UCSD-AML1 (cell line): ENCODE results near the gene PCA3.
A peak's percentile ranks its signal among the peaks of the same experiment; 100 is the strongest.
"Not testable (repeated sequence)": the region's sequence is repeated elsewhere in the genome, so short reads cannot be mapped to it uniquely, and the experiment has no call there.

Source experiments
- DNase-seq: peaks from one replicate; lab custom pipeline; 2025; ENCODE audit not compliant: unreplicated experiment; lab: John Stamatoyannopoulos, UW

The PCA3 gene

GRCh38 chr9:76764138-76764537 lies at the start of gene PCA3:
PCA3 (plus strand) TSS chr9:76764438.
- DNase-seq = no peak

- DNase-seq = no peak
These were observed 48.1 kb upstream of the PCA3 start for GRCh38 chr9:76716085-76716672.

GRCh38 chr9:76717176-76717575 lies 47.1 kb upstream of the PCA3 start:
- DNase-seq = no peak

GRCh38 chr9:76717613-76718012 lies 46.6 kb upstream of the PCA3 start:
- no peak for DNase-seq

DNA sequence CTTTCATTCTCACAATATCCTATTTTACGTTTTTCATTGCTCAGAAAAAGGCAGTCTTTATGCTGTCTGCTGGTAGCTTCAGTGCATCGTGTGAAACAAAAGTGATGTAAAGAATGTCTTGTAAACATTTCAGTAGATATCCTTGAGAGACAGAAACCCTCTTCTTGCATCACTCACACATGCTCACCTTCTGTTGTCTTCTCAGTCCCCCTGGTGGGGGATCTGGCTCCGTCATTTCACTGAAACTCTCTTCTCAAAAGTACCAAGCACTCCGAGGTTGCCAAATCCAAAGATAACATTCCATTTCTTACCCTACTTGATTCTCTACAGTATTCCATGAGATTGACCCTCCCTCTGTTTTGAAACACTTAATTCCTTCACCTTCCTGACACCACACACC lies 46.1 kb upstream of the PCA3 start:
- no peak for DNase-seq

GRCh38 chr9:76720245-76720644 lies 44.0 kb upstream of the PCA3 start:
- no peak for DNase-seq

DNA sequence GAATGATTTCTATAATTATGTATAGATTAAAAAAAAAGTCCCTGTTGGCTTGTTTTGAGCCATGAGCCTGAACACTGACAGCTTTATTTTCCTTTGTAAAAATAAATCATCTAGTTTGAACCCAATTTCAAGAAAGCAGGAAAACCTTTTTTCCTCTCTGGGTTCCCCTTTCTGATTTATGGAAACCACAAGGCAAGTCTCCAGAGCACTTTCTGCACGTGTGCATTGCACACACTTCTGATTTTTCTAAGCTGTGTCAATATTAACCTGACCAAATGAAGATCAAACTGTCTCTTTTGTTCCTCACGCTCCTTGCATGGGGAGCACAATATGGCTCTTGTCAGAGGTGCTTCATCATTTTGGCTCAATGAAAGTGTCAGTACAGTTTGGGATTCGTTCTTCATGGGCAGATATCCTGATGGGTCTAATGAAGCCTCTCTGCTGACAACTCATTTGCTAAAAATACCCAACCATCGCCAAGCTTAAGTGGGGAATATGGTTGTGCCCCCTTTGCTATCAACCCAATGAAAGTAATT lies 39.2 kb upstream of the PCA3 start:
- DNase-seq = no peak

GRCh38 chr9:76725885-76726284 lies 38.4 kb upstream of the PCA3 start:
- no peak for DNase-seq

DNA sequence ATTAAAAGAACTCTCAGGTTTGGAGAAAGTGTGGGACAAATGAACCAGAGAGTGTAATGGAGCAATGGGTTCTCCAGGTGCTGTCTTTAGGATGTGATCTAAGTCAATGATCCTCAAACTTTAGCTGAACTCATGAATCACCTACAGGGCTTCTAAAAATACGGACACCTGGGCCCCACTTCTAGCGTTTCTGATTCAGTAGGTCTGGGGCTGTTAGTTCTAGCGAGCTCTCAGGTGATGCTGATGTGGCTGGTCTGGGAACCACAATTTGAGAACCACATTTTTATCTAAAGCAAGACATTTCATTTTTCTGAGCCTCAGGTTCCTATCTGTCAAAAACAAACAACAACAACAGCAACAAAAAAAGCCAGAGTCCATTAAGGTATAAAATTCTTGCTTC lies 35.1 kb upstream of the PCA3 start:
- DNase-seq = no peak

DNA sequence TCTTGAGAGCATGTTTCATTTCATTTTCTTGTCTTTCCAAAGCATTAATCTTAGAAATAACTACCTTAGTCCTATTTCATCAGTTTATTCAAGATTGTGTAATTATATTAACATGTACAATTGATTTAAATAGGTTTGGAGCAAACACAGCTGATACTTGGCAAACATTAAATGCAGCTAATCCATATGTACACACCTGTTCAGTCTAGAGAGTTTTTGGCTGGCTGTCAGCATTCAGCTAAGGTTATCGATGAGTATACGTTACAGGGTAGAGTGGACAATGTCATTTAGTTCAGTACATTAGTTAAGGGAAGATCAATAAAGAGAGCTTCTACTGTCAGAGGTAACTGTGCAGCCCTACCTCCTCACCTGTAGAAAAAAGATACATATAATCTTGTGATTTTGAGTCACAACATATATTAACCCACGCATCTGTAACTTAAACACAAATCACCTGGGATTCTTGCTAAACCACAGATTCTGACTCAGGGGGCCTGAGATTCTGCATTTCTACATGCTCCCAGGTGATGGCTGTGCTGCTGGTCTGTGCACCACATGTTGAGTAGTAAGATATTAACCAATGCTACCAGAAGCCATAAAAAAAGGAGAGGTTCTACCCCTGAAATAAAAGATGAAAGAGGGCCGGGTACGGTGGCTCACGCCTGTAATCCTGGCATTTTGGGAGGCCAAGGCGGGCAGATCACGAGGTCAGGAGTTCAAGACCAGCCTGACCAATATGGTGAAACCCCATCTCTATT lies 34.1 kb upstream of the PCA3 start:
- no peak for DNase-seq

DNA sequence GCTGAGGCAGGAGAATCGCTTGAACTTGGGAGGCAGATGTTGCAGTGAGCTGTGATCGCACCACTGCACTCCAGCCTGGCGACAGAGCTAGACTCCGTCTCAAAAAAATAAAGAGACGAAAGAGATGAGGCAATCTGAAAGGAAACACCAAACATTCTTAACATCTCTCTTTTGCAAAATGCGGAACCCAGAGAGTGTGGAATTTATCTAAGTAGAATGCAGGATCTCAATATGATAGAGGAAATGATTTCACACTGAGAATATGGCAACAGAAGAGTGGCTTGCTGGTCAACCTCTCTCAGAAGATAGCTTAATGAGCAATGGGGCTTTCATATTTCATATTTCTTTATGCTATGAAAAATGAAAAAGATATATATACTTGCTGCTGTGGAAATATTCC lies 33.4 kb upstream of the PCA3 start:
- no peak for DNase-seq

DNA sequence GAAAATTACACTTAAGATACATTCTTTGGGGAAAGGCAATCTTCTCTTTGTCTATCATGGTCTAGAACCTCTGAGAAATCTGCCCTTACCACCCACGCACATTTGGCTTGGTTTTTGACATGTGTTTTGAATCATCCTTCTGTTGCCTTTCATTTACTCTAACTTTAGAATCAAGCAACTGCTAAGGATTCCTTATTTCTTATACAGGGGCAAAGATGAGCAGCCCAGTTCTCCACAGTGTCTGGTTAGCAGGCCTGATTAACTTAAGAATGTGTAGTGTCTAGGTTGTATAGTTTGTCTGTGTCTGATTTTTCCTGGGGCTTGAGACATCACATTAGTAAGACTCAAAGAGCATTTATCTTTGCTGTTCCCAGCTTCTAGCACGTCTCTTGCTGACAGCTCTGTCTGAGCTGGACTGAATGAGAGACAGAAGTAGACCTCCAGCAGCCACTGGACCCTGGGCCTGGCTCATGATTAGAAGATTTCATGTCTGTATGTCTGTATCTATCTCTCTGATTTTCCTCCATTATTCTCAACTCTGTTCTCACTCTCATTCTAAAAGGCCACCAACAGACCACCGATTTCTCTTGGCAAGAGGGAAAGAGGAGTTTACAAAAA lies 31.8 kb upstream of the PCA3 start:
- DNase-seq = no peak

- no peak for DNase-seq
These were observed 31.1 kb upstream of the PCA3 start for GRCh38 chr9:76733096-76733495.

DNA sequence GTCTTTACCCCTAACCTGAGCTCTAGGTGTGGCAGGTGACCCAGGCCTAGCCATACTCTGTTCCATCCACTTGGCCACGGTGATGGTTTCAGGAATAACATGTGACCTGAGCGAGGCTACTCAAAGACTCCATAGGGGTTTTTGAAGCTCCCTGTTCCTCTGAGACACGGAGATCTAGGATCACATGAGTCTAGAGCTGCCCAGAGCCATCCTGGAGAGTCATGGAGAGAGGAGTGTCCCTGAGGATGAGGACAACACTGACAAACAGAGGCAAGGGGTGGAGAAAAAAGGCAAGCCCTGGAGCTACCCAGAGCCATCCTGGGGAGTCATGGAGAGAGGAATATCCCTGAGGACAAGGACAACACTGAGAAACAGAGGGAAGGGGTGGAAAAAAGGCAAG lies 29.5 kb upstream of the PCA3 start:
- DNase-seq = no peak

DNA sequence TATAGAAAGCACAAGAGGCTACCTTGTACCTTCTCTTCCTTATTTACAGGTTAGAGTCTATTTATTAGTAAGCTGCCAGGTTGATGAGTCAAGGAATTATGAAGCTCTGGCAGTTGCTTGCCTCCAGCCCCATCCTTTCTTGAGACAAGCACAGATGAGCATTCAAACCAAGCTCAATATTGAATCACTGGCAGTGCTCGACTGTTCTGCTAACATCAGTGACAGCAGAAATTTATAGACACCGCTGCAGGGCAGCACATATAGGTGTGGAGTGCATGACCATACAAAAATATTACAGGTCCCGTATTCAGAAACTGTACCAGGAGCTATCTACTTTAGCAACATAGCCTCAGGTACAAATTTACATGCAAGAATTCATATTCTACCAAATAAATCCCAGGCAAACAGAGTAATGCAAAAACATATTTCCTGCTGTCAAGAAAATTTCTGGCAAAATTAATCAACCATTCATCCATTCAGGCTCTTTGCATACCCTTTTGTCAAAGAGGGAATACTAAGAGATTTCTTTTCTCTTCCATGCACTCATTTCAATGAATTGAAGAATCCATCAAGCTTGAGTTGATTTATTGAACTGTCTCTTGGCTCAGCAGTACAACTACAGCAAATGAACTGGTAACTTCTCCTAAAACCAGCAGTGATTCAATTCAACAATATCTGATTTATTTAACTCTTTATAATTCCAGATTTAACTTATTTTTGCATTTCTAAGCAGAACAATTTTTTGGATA lies 26.9 kb upstream of the PCA3 start:
- no peak for DNase-seq

DNA sequence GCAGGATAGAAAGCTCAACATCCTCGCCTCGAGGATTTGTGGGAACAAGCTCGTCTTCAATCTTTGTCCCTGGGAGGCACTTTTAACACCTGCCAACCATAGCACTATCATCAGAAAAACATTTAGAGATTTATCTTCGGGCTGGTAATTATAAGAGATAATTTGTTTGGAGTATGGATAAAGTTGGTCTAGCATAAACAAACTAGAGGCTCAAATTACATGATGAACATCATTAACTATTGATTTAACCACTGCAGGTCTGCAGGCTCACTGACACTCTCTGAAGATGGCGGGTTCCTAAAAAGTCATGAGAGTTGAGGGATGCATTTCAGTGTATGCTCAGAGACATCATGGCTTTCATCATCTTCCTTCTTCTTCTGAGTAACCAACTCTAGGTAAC lies 25.8 kb upstream of the PCA3 start:
- no peak for DNase-seq

- no peak for DNase-seq
These were observed 22.7 kb upstream of the PCA3 start for GRCh38 chr9:76741524-76741923.

DNA sequence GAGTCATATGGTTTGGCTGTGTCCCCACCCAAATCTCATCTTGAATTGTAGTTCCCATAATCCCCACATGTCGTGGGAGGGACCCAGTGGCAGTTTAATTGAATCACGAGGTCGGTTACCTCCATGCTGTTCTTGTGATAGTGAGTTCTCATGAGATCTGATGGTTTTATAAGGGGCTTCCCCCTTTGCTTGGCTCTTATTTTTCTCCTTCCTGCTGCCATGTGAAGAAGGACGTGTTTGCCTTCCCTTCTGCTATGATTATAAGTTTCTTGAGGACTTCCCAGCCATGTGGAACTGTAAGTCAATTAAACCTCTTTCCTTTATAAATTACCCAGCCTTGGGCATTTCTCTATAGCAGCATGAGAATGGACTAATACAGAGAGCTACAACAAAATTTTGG lies 21.3 kb upstream of the PCA3 start:
- DNase-seq = not testable (repeated sequence)

- DNase-seq = no peak
These were observed 20.3 kb upstream of the PCA3 start for GRCh38 chr9:76743931-76744330.

DNA sequence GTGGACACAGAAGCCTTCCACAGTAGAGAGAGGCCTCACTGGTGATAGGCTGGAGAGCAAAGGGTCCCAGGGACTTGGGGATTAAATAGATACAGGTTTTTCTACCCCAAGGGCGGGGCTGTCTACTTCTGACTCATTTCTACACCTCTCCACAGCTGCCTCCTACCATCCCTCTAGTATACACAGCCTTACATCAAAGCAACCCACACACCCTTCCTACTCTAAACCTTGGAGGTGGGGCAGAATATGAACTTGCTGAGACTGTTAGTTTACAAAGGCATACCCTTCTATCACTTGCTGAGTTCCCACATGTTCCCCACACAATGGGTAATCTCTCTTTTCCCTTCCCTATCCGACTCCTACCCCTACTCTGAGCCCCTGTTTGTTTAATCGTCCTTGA lies 19.9 kb upstream of the PCA3 start:
- no peak for DNase-seq

DNA sequence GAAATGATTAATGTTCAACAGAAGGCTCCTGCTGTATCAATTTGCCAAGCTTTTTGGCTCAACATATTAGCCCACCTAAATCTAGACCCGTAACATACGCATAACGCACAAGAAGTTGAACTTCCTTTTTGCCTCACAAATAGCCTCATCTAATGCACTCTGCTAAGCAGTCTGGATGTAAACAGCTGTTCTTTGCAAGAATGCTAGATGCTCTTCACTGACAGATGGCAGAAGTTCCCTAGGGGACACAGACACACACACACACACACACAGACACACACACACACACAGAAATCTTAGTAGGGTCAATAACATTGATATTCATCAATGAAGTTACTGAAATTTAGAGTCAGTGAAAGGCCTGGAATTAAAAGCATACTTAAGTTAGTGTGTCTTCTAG lies 13.2 kb upstream of the PCA3 start:
- no peak for DNase-seq

GRCh38 chr9:76756268-76756640 lies 8.0 kb upstream of the PCA3 start:
- DNase-seq = peak; percentile 13
